Ovary (tissue), 9 donors: Measurements from ENCODE around the gene ASMTL. TPM values are rescaled to one million over a fixed set of nuclear protein-coding genes. Genes with fewer than 3 reads are reported as not detected.

Source experiments
- DNase-seq, 5 donors: peaks; one replicate each; pipeline ENCODE4 v3.0.0-alpha.2; 2019 to 2020
- H3K27ac ChIP-seq, 2 donors: fragments of 200-600 bp; one replicate each; pipeline versions ENCODE4 v1.5.1 to v1.8.0; 2019 to 2022
- H3K27me3 ChIP-seq: fragments of 200-600 bp; one replicate; pipeline ENCODE4 v1.8.0; 2022
- H3K36me3 ChIP-seq: fragments of 200-600 bp; sonication (generic); one replicate; pipeline ENCODE4 v1.5.1; 2019
- H3K4me1 ChIP-seq: one replicate; pipeline ENCODE4 v1.8.1; 2013; ENCODE audit warnings: mild to moderate bottlenecking, moderate library complexity; ENCODE audit not compliant: insufficient read depth
- H3K4me3 ChIP-seq: fragments of 200-600 bp; sonication (generic); one replicate; pipeline ENCODE4 v1.5.1; 2017
- H3K9me3 ChIP-seq, 2 donors: fragments of 200-600 bp in 1 of 2; sonication (generic) in 1 of 2; one replicate each; pipeline versions ENCODE4 v1.5.1 to v1.8.1; 2013 to 2019; ENCODE audit warnings: mild to moderate bottlenecking in 1 of 2, moderate library complexity in 1 of 2
- EP300 ChIP-seq: sonication (generic); formaldehyde crosslinking; IDR thresholded peaks from one replicate; pipeline ENCODE4 v1.6.1; 2017; ENCODE audit warnings: antibody characterized with exemption
- POLR2A ChIP-seq: fragments of 450-650 bp; IDR thresholded peaks from one replicate; pipeline ENCODE4 v1.6.1; 2017; ENCODE audit warnings: antibody characterized with exemption, mild to moderate bottlenecking, moderate library complexity
- WGBS, 3 donors: extraction: QIAGEN DNeasy Blood & Tissue Kit in 1 of 3; methylation state at CpG; one replicate each; pipeline versions ENCODE4 v1.1.5 to v1.1.7; 2013 to 2017; 5-methylcytosine and 5-hydroxymethylcytosine counted together
- intact Hi-C, 4 donors: fragments of 100-400 bp; cut with DNase I; formaldehyde crosslinking; loops; one replicate each; pipeline versions ENCODE4 v1.11.0 to v1.15.1; 2022 to 2023
- polyA plus RNA-seq, 2 donors: library from polyadenylated mRNA; stranded (reverse); fragments of 200-250 nt in 1 of 2; fragments of 350-450 nt in 1 of 2; fragmentation: Illumina TruSeq in 1 of 2; extraction: RNeasy Lipid Tissue Mini Kit (QIAGEN cat#74804) in 1 of 2; gene quantifications; one replicate each; pipeline ENCODE4 v1.2.3, GENCODE V29; 2013 to 2014
- total RNA-seq, 7 donors: library from RNA; depleted of rRNA in 2 of 7; stranded (reverse); fragments of >200 nt in 2 of 7; fragmentation: NEBNext Ultra II Directional in 3 of 7; extraction: Animal tissue kit (Norgen Biotek cat#: 25700) in 3 of 7; gene quantifications; one replicate each; pipeline versions ENCODE4 v1.1.0 to v1.2.4, GENCODE V29; 2016 to 2023
- TF ChIP-seq, protein P1 (sequence below), 3 donors: fragments of 450-650 bp in 2 of 3; fragments of 200-600 bp in 1 of 3; IDR thresholded peaks; one replicate each; pipeline versions ENCODE4 v1.5.1 to v1.8.0; 2016 to 2022; ENCODE audit warnings: antibody characterized with exemption in 3 of 3, mild to moderate bottlenecking in 1 of 3
- donor health status: DM: no; HTN: no; CAD: no; lungs with moderate emphysema.
- donor health status: DM: no; HTN: no; CAD: no.
- donor health status: Bipolar disorder and iron deficiency.
- donor health status: DM: yes; HTN: yes; CAD: no.
- donor health status: DM: no; HTN: no; CAD: no.
- donor health status: DM: yes; HTN: yes; CAD: no.

The ASMTL gene
- total and polyA plus RNA-seq, 9 donors = 21.3 to 48.9 (median 40.7) TPM

DNA sequence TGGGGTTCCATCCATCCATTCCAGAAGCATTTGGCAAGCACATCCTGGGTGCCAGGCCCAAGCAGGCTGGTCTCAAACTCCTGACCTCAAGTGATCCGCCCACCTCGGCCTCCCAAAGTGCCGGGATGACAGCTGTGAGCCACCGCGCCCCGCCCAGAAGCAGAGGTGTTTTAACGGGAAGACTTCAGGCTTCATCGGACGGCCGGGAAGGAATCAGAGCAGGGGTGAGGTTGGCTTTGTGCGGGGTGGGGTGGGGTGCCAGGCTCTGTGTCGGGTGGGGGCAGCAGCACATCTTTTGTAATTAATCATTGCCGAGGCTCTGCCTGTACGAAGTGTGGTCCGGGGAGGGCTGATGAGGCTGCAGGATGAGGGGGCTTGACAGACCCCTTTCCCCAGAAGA is 55.7 kb downstream of the ASMTL start:
- TF ChIP-seq POLR2A = no peak
- TF ChIP-seq, protein P1, sequence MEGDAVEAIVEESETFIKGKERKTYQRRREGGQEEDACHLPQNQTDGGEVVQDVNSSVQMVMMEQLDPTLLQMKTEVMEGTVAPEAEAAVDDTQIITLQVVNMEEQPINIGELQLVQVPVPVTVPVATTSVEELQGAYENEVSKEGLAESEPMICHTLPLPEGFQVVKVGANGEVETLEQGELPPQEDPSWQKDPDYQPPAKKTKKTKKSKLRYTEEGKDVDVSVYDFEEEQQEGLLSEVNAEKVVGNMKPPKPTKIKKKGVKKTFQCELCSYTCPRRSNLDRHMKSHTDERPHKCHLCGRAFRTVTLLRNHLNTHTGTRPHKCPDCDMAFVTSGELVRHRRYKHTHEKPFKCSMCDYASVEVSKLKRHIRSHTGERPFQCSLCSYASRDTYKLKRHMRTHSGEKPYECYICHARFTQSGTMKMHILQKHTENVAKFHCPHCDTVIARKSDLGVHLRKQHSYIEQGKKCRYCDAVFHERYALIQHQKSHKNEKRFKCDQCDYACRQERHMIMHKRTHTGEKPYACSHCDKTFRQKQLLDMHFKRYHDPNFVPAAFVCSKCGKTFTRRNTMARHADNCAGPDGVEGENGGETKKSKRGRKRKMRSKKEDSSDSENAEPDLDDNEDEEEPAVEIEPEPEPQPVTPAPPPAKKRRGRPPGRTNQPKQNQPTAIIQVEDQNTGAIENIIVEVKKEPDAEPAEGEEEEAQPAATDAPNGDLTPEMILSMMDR (IDR thresholded peaks at IDR 0.05) = no peak
- Histone ChIP-seq H3K27ac (no peak overlapping the region), H3K9me3 (no peaks in the 10 kb centered on the region), H3K36me3 (no peaks in the 10 kb centered on the region), H3K27me3 (no peaks in the 10 kb centered on the region), H3K4me3 (no peak overlapping the region), H3K4me1 (no peaks in the 10 kb centered on the region)
- intact Hi-C loops = no loop called here
- DNase-seq = peak in 2 of 5 donors; percentile 19 to 31
- 82 to 84% (median 82%) methylated on average over 15 of the region's 15 CpGs for WGBS, 3 donors

DNA sequence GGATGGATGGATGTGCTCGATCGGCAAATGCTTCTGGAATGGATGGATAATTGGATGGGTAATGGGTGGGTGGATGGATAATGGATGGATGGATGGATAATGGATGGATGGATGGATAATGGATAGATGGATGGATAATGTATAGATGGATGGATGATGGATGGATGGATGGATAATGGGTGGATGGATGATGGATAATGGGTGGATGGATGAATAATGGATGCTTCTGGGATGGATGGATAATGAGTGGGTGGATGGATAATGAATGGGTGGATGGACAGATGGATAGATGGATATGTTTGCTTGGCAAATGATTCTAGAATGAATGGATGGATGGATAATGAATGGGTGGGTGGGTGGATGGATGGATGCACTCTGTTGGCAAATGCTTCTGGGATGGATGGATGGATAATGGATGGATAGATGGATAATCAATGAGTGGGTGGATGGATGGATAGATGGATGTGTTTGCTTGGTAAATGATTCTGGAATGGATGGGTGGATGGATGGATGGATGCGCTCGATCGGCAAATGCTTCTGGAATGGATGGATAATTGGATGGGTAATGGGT is 57.0 kb downstream of the ASMTL start:
- peak in 1 of 5 donors; percentile 1 for DNase-seq
- H3K36me3 ChIP-seq = no peaks in the 10 kb centered on the region
- H3K4me3 ChIP-seq = no peak overlapping the region
- no peak for TF ChIP-seq EP300
- TF ChIP-seq, protein P1 (IDR thresholded peaks at IDR 0.05) = no peak
- no peak for TF ChIP-seq POLR2A
- no peaks in the 10 kb centered on the region for H3K27me3 ChIP-seq
- H3K4me1 ChIP-seq = peaks cover 4% of the 10 kb centered on the region
- 95 to 98% (median 97%) methylated on average over 5 of the region's 5 CpGs for WGBS, 3 donors
- H3K9me3 ChIP-seq = no peaks in the 10 kb centered on the region
- intact Hi-C loops = no loop called here
- H3K27ac ChIP-seq = no peak overlapping the region

DNA sequence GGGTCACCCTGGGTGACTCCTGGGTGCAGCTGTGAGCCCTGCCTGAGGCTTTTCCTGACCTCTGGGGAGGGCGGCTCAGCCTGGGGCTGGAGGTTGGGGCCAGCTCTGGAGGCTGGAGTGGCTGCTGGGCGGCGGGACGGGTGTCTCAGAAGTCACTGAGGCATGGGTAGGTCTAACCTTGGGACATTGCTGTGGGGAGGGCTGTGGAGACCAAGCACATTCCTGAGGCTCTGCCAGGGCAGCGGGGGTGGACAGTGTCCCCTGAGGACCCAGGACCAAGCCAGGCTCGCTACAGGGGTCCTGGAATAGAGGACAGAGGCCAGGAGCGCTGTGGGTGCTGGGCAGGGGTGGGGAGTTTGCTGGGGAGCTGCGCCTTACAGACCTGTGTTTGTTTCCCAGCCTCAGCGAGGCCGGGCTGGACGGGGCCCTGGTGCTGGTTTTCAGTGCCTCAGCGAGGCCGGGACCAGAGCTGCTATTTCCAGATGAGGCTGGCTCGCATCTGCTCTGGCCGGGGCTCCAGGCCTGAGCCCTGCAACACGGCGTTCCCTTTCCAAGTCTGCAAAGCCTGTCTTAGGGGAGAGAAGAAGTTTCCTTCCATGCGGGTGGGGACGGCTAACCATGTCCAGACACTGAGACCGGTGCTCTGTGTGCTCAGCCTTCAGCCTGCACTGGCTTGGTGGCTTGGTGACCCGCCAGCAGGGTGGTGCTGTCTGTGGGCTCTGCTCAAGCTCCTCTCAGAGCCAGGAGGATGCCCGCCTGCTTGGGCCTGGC is 57.8 kb downstream of the ASMTL start:
- no peak overlapping the region for H3K27ac ChIP-seq
- H3K27me3 ChIP-seq = no peaks in the 10 kb centered on the region
- WGBS, 3 donors = 89 to 93% (median 92%) methylated on average over 20 to 22 of the region's 22 CpGs
- no peak overlapping the region for H3K4me3 ChIP-seq
- no peak for TF ChIP-seq POLR2A
- TF ChIP-seq EP300 = no peak
- TF ChIP-seq, protein P1 (IDR thresholded peaks at IDR 0.05) = no peak
- H3K4me1 ChIP-seq = peaks cover 5% of the 10 kb centered on the region
- intact Hi-C loops = no loop called here
- DNase-seq = peak; percentile 10 to 45 (median 33)
- no peaks in the 10 kb centered on the region for H3K9me3 ChIP-seq
- H3K36me3 ChIP-seq = no peaks in the 10 kb centered on the region

DNA sequence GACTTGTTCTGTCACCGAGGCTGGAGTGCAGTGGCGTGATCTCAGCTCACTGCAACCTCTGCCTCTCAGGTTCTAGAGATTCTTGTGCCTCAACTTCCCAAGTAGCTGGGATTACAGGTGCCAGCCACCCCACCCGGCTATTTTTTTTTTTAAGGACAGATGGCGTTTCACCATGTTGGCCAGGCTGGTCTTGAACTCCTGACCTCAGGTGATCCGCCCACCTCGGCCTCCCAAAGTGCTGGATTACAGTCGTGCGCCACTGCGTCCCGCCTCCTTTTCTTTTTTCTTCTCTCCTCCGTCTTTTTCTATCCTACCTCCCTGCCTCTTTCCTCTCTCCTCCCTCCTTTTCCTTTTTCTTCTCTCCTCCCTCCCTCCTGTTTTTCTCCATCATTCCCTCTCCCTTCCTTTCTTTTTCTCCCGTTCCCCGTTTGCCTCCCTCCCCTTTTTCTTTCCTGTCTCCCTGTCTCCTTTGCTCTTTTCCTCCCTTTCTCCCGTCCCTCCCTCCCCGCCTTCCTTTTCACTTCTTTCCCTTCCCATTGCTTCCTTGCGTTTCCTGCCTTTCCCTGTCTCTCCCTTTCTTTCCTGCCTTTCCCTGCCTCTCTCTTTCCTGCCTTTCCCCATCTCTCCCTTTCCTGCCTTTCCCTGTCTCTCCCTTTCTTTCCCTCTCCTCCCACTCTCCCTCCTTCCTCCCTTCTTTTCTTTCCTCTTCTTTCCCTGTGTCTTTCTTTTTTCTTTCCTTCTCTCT is 58.7 kb downstream of the ASMTL start:
- TF ChIP-seq POLR2A = no peak
- TF ChIP-seq, protein P1 (IDR thresholded peaks at IDR 0.05) = no peak
- no peak for TF ChIP-seq EP300
- DNase-seq = peak in 4 of 5 donors; percentile 12 to 35 (median 22)

More for the DNA sequence above, 58.7 kb downstream of the ASMTL start:
- Histone ChIP-seq H3K4me3 (no peak overlapping the region), H3K9me3 (no peaks in the 10 kb centered on the region), H3K36me3 (no peaks in the 10 kb centered on the region), H3K27me3 (no peaks in the 10 kb centered on the region), H3K4me1 (peaks cover 9% of the 10 kb centered on the region), H3K27ac (no peak overlapping the region)
- WGBS, 3 donors = 52 to 60% (median 56%) methylated on average over 16 of the region's 16 CpGs
- intact Hi-C loops = loop anchor here in 1 of 4 donors (2.0 kb wide), 1 partner anchor 1075 kb away; the partner anchor contains the start of gene GTPBP6
